Liver (tissue), 3 donors: ENCODE results near the gene SHB.

Experiments
- SP1 ChIP-seq: IDR thresholded peaks from 2 replicates; pipeline ENCODE4 v1.6.1; 2018; ENCODE audit warnings: antibody characterized with exemption, mild to moderate bottlenecking
- TF ChIP-seq, protein P1 (sequence below): IDR thresholded peaks from 2 replicates; pipeline ENCODE4 v1.6.1; 2016; ENCODE audit warnings: antibody characterized with exemption
- TF ChIP-seq, protein P2 (sequence below): fragments of 150-350 bp; IDR thresholded peaks from 2 replicates; pipeline ENCODE4 v1.5.1; 2017; ENCODE audit warnings: improper control_type of control experiment, low read depth, low read length; ENCODE audit not compliant: missing input control
- TF ChIP-seq, protein P3 (sequence below): IDR thresholded peaks from 2 replicates; pipeline ENCODE4 v1.6.1; 2016; ENCODE audit warnings: antibody characterized with exemption, mild to moderate bottlenecking
- donor health status: healthy.
- donor health status: healthy.

DNA sequence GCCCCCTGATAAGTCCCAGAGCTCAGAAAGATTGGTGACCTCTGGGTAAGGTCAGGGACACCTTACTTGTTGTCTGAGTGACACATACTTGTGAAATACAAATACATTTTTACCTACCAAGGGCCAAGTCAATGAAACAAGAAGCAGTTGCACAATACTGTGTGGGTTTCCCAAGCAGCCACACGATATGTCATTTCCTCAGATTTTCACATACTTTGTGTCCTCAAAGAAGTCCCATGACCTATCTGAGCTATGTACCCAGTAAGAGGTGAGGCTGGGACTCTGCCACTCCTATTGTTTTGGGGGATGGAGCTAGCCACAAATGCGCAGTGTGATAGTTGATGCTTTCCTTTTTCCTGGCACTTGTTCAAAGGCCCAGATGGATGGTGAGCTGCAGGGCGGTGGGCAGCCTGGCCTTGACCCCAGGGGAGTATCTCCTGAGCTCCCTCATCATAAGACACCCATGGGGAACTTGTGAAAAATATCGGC lies 160.3 kb downstream of the SHB start:
- TF ChIP-seq SP1: peak; percentile 40
- TF ChIP-seq, protein P1, sequence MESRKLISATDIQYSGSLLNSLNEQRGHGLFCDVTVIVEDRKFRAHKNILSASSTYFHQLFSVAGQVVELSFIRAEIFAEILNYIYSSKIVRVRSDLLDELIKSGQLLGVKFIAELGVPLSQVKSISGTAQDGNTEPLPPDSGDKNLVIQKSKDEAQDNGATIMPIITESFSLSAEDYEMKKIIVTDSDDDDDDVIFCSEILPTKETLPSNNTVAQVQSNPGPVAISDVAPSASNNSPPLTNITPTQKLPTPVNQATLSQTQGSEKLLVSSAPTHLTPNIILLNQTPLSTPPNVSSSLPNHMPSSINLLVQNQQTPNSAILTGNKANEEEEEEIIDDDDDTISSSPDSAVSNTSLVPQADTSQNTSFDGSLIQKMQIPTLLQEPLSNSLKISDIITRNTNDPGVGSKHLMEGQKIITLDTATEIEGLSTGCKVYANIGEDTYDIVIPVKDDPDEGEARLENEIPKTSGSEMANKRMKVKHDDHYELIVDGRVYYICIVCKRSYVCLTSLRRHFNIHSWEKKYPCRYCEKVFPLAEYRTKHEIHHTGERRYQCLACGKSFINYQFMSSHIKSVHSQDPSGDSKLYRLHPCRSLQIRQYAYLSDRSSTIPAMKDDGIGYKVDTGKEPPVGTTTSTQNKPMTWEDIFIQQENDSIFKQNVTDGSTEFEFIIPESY: no peak
- TF ChIP-seq, protein P2, sequence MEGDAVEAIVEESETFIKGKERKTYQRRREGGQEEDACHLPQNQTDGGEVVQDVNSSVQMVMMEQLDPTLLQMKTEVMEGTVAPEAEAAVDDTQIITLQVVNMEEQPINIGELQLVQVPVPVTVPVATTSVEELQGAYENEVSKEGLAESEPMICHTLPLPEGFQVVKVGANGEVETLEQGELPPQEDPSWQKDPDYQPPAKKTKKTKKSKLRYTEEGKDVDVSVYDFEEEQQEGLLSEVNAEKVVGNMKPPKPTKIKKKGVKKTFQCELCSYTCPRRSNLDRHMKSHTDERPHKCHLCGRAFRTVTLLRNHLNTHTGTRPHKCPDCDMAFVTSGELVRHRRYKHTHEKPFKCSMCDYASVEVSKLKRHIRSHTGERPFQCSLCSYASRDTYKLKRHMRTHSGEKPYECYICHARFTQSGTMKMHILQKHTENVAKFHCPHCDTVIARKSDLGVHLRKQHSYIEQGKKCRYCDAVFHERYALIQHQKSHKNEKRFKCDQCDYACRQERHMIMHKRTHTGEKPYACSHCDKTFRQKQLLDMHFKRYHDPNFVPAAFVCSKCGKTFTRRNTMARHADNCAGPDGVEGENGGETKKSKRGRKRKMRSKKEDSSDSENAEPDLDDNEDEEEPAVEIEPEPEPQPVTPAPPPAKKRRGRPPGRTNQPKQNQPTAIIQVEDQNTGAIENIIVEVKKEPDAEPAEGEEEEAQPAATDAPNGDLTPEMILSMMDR: no peak
- TF ChIP-seq, protein P3, sequence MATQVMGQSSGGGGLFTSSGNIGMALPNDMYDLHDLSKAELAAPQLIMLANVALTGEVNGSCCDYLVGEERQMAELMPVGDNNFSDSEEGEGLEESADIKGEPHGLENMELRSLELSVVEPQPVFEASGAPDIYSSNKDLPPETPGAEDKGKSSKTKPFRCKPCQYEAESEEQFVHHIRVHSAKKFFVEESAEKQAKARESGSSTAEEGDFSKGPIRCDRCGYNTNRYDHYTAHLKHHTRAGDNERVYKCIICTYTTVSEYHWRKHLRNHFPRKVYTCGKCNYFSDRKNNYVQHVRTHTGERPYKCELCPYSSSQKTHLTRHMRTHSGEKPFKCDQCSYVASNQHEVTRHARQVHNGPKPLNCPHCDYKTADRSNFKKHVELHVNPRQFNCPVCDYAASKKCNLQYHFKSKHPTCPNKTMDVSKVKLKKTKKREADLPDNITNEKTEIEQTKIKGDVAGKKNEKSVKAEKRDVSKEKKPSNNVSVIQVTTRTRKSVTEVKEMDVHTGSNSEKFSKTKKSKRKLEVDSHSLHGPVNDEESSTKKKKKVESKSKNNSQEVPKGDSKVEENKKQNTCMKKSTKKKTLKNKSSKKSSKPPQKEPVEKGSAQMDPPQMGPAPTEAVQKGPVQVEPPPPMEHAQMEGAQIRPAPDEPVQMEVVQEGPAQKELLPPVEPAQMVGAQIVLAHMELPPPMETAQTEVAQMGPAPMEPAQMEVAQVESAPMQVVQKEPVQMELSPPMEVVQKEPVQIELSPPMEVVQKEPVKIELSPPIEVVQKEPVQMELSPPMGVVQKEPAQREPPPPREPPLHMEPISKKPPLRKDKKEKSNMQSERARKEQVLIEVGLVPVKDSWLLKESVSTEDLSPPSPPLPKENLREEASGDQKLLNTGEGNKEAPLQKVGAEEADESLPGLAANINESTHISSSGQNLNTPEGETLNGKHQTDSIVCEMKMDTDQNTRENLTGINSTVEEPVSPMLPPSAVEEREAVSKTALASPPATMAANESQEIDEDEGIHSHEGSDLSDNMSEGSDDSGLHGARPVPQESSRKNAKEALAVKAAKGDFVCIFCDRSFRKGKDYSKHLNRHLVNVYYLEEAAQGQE: no peak
